HepG2 (cell line): ENCODE data around the gene PIP5KL1. TPM values are rescaled to one million over a fixed set of nuclear protein-coding genes. Genes with fewer than 3 reads are reported as not detected.

ENCODE experiments used
- GMEB2 ChIP-seq: IDR thresholded peaks from 2 replicates; pipeline ENCODE4 v1.6.1; 2016; ENCODE audit warnings: missing biosample characterization, missing genetic modification reagents, low read depth
- GRHL1 ChIP-seq: sonication (generic); formaldehyde crosslinking; conservative IDR thresholded peaks from 2 replicates; pipeline ENCODE4 v1.8.0; 2022; ENCODE audit warnings: missing genetic modification reagents
- HOXA9 ChIP-seq: sonication (generic); formaldehyde crosslinking; IDR thresholded peaks from 2 replicates; pipeline ENCODE4 v1.8.1; 2022; ENCODE audit warnings: missing genetic modification reagents, mild to moderate bottlenecking, moderate library complexity, borderline replicate concordance
- KDM6A ChIP-seq: IDR thresholded peaks from 2 replicates; pipeline ENCODE4 v1.6.1; 2016; ENCODE audit warnings: low read depth
- MAFF ChIP-seq: IDR thresholded peaks from 2 replicates; pipeline ENCODE4 v1.6.1; 2011; ENCODE audit warnings: low read depth, low read length, improper control_type of control experiment
- NCOA5 ChIP-seq: sonication (generic); formaldehyde crosslinking; IDR thresholded peaks from 2 replicates; pipeline ENCODE4 v1.4.0; 2020; ENCODE audit warnings: missing genetic modification reagents
- NR1H2 ChIP-seq: sonication (generic); formaldehyde crosslinking; IDR thresholded peaks from 2 replicates; pipeline ENCODE4 v1.8.1; 2022; ENCODE audit warnings: low read depth, missing genetic modification reagents, borderline replicate concordance
- POLR2AphosphoS2 ChIP-seq: IDR thresholded peaks from 2 replicates; pipeline ENCODE4 v1.6.1; 2011; ENCODE audit warnings: low read depth, low read length, improper control_type of control experiment
- POLR2G ChIP-seq: fragments of 200-400 bp; formaldehyde crosslinking; IDR thresholded peaks from 2 replicates; pipeline ENCODE4 v1.6.1; 2018; ENCODE audit warnings: mild to moderate bottlenecking, low read depth, low read length, moderate library complexity
- RBFOX2 ChIP-seq: fragments of 200-400 bp; formaldehyde crosslinking; IDR thresholded peaks from 2 replicates; pipeline ENCODE4 v1.6.1; 2017; ENCODE audit warnings: low read depth, mild to moderate bottlenecking, low read length
- SUZ12 ChIP-seq: fragments of 150-350 bp; IDR thresholded peaks from 2 replicates; pipeline ENCODE4 v1.6.1; 2014; ENCODE audit warnings: low read depth, low read length
- TBL1XR1 ChIP-seq: fragments of 150-350 bp; IDR thresholded peaks from 2 replicates; pipeline ENCODE4 v1.6.1; 2014; ENCODE audit warnings: borderline replicate concordance, low read length; ENCODE audit not compliant: partially characterized antibody
- ZNF274 ChIP-seq: sonication (generic); formaldehyde crosslinking; IDR thresholded peaks from 2 replicates; pipeline ENCODE4 v1.5.1; 2020; ENCODE audit warnings: mild to moderate bottlenecking, missing genetic modification reagents
- ZNF713 ChIP-seq: sonication (generic); formaldehyde crosslinking; IDR thresholded peaks from 2 replicates; pipeline ENCODE4 v1.4.0; 2020; ENCODE audit warnings: mild to moderate bottlenecking, missing genetic modification reagents
- polyA plus RNA-seq, 8 experiments: library from polyadenylated mRNA; depleted of rRNA in 3 of 8; stranded (reverse) in 7 of 8; unstranded in 1 of 8; fragments of >200 nt; fragmentation: Illumina TruSeq in 4 of 8; extraction: Trizol in 4 of 8; gene quantifications; 2 replicates each; pipeline versions ENCODE4 v1.2.1 to v1.2.3, GENCODE V29; 2011 to 2016; ENCODE audit warnings: low read depth in 4 of 8, missing spikeins in 1 of 8, mixed read lengths in 1 of 8; ENCODE audit not compliant: insufficient read depth in 1 of 8
- total RNA-seq, 5 experiments: library from RNA; depleted of rRNA; stranded (reverse); fragments of >200 nt; fragmentation: Illumina TruSeq; extraction: Trizol; gene quantifications; 2 replicates each; pipeline ENCODE4 v1.2.3, GENCODE V29; 2016; ENCODE audit warnings: low read depth in 1 of 5
- TF ChIP-seq, protein P1 (sequence below): sonication (generic); formaldehyde crosslinking; IDR thresholded peaks from 2 replicates; pipeline ENCODE4 v1.4.0; 2020; ENCODE audit warnings: missing genetic modification reagents
- TF ChIP-seq, protein P2 (sequence below): sonication (generic); formaldehyde crosslinking; IDR thresholded peaks from 2 replicates; pipeline ENCODE4 v1.5.1; 2020; ENCODE audit warnings: missing genetic modification reagents, mild to moderate bottlenecking, borderline replicate concordance
- TF ChIP-seq, protein P3 (sequence below): fragments of 450-650 bp; IDR thresholded peaks from 2 replicates; pipeline ENCODE4 v1.6.1; 2017; ENCODE audit warnings: mild to moderate bottlenecking
- TF ChIP-seq, protein P4 (sequence below): sonication (generic); formaldehyde crosslinking; IDR thresholded peaks from 2 replicates; pipeline ENCODE4 v1.4.0; 2020; ENCODE audit warnings: mild to moderate bottlenecking, missing genetic modification reagents

Gene PIP5KL1
- total and polyA plus RNA-seq, 2 of the 13 experiments (the other 11 are each of a cell fraction or from before 2014, with no cell fraction given): 0.20 to 0.49 TPM

DNA sequence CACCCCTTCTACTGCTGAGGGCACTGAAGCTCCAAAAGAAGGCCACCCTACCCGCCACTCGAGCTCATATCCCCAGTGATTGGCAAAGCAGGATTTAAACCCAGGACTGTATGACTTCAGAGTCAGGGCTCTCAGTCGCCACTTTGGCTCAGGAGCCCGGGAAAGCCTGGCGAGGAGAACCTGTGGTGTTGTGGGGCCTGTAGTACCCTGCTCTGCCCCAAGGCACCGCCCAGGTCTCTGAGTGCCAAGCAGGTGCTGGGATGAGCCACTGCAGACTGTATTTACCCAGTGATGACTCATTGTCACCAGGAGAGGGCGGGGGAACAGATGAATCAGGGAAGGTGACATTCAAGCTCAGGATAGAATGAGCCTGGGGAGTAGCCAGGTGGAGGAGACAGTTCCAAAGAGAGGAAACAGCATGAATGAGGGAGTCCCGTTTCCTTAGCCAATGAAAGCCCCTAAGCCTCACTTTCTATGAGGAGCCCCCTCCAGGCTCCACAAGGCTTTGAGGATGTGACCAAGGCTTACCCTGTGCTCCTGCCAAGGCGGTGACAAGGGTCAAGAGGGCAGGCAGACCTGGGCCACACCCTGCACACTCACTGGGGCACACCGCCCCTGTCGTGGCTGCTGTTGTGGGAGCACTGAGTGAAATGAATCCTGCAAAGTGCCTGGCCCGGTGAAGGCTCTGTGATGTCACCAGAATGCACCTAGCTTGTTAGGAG, 24.9 kb upstream of the PIP5KL1 start (continued):
- TF ChIP-seq POLR2AphosphoS2: no peak
- TF ChIP-seq, protein P1, sequence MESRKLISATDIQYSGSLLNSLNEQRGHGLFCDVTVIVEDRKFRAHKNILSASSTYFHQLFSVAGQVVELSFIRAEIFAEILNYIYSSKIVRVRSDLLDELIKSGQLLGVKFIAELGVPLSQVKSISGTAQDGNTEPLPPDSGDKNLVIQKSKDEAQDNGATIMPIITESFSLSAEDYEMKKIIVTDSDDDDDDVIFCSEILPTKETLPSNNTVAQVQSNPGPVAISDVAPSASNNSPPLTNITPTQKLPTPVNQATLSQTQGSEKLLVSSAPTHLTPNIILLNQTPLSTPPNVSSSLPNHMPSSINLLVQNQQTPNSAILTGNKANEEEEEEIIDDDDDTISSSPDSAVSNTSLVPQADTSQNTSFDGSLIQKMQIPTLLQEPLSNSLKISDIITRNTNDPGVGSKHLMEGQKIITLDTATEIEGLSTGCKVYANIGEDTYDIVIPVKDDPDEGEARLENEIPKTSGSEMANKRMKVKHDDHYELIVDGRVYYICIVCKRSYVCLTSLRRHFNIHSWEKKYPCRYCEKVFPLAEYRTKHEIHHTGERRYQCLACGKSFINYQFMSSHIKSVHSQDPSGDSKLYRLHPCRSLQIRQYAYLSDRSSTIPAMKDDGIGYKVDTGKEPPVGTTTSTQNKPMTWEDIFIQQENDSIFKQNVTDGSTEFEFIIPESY: 0 out of 2 replicates have a peak, but pooled peaks have one; percentile 27
- no peak for TF ChIP-seq SUZ12
- TF ChIP-seq, protein P2, sequence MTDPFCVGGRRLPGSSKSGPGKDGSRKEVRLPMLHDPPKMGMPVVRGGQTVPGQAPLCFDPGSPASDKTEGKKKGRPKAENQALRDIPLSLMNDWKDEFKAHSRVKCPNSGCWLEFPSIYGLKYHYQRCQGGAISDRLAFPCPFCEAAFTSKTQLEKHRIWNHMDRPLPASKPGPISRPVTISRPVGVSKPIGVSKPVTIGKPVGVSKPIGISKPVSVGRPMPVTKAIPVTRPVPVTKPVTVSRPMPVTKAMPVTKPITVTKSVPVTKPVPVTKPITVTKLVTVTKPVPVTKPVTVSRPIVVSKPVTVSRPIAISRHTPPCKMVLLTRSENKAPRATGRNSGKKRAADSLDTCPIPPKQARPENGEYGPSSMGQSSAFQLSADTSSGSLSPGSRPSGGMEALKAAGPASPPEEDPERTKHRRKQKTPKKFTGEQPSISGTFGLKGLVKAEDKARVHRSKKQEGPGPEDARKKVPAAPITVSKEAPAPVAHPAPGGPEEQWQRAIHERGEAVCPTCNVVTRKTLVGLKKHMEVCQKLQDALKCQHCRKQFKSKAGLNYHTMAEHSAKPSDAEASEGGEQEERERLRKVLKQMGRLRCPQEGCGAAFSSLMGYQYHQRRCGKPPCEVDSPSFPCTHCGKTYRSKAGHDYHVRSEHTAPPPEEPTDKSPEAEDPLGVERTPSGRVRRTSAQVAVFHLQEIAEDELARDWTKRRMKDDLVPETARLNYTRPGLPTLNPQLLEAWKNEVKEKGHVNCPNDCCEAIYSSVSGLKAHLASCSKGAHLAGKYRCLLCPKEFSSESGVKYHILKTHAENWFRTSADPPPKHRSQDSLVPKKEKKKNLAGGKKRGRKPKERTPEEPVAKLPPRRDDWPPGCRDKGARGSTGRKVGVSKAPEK: no peak
- TF ChIP-seq MAFF: no peak
- no peak for TF ChIP-seq GMEB2 (CRISPR knock-in tag)
- TF ChIP-seq NCOA5 (CRISPR knock-in tag): no peak
- no peak for TF ChIP-seq KDM6A (CRISPR knock-in tag)
- no peak for TF ChIP-seq TBL1XR1
- TF ChIP-seq, protein P3, sequence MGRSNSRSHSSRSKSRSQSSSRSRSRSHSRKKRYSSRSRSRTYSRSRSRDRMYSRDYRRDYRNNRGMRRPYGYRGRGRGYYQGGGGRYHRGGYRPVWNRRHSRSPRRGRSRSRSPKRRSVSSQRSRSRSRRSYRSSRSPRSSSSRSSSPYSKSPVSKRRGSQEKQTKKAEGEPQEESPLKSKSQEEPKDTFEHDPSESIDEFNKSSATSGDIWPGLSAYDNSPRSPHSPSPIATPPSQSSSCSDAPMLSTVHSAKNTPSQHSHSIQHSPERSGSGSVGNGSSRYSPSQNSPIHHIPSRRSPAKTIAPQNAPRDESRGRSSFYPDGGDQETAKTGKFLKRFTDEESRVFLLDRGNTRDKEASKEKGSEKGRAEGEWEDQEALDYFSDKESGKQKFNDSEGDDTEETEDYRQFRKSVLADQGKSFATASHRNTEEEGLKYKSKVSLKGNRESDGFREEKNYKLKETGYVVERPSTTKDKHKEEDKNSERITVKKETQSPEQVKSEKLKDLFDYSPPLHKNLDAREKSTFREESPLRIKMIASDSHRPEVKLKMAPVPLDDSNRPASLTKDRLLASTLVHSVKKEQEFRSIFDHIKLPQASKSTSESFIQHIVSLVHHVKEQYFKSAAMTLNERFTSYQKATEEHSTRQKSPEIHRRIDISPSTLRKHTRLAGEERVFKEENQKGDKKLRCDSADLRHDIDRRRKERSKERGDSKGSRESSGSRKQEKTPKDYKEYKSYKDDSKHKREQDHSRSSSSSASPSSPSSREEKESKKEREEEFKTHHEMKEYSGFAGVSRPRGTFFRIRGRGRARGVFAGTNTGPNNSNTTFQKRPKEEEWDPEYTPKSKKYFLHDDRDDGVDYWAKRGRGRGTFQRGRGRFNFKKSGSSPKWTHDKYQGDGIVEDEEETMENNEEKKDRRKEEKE: no peak
- TF ChIP-seq RBFOX2: no peak
- no peak for TF ChIP-seq ZNF713 (CRISPR knock-in tag)
- TF ChIP-seq, protein P4, sequence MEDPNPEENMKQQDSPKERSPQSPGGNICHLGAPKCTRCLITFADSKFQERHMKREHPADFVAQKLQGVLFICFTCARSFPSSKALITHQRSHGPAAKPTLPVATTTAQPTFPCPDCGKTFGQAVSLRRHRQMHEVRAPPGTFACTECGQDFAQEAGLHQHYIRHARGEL (CRISPR knock-in tag): no peak
- no peak for TF ChIP-seq HOXA9 (CRISPR knock-in tag)
- peak; percentile 51; the same call in 1 of the 2 replicates for TF ChIP-seq ZNF274 (CRISPR knock-in tag)
- no peak for TF ChIP-seq GRHL1 (CRISPR knock-in tag)
- TF ChIP-seq POLR2G: no peak
- TF ChIP-seq NR1H2 (CRISPR knock-in tag): no peak
